ENCODE results near the gene COL21A1. TPM values are rescaled to one million over a fixed set of nuclear protein-coding genes. Genes with fewer than 3 reads are reported as not detected.

Gene COL21A1
- total RNA-seq, 2 experiments from 2014 or later: not detected

DNA sequence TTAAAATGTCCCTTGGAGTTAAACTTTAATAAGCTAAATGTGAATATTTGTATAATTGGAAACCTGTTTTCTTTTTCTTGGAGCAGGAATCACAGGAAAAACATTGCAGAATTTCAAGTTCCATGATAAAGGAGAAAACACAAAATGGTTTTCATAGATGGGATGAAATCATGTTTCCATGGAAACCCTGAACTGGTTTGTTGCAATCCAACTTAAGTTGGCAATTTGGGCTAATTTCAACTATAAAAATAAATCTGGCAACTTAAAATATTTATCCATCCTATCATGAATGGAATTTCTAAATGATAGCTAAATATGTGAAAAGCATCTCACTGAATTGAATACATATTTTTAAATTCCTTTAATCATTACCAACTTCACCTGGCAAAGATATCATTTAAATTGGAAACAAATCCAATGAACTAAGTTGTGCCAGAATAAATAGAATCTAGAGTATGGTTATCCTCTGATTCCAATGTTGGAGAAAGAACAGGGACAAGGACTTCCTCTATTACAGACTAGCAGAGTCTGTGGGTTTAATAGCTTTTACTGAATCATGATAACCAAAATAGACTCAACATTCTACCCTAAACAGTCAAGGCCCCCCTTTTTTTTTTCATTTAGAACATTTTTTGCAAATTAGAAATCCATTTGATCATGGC, 33.2 kb downstream of the COL21A1 start:
- Mint-ChIP-seq H3K4me1 (ENCODE audit: low read depth) (no peaks in the 10 kb centered on the region), H3K9me3 (peaks cover 2% of the 10 kb centered on the region), H3K4me3 (no peak overlapping the region), H3K36me3 (ENCODE audit: low read depth) (no peaks in the 10 kb centered on the region), H3K27me3 (ENCODE audit: low read depth) (no peaks in the 10 kb centered on the region), H3K27ac (no peak overlapping the region)
- intact Hi-C loops (cut with micrococcal nuclease): no loop called here
- DNase-seq: no peak
- CTCF ChIA-PET: interaction anchor here (0.7 kb wide), 1 partner anchor 269 kb away, joined by 3 read pairs; no protein-coding TSS in a partner anchor

DNA sequence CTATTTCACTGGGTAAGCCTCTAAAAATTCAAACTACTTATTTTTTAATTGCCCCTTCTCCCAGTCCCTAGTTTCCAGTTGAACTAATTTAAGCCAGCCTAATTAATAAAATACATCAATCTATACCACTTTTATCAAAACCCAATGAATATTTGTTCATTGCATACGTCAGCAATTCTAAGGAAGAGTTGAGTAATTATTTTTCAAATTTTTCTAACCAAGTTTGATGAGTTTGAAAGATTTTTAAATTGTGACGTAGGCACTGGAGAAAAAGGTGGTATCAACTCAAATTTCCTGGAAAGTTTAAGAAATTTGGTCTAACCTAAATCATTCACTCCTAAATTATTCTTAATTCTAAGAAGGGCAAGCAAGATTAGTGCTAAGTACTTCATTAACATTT, 35.7 kb downstream of the COL21A1 start:
- H3K9me3 Mint-ChIP-seq: peaks cover 2% of the 10 kb centered on the region
- intact Hi-C loops (cut with micrococcal nuclease): no loop called here
- DNase-seq: no peak
- H3K4me3 Mint-ChIP-seq: no peak overlapping the region
- H3K27ac Mint-ChIP-seq: no peak overlapping the region
- no peaks in the 10 kb centered on the region for H3K27me3 Mint-ChIP-seq (ENCODE audit: low read depth)
- H3K4me1 Mint-ChIP-seq (ENCODE audit: low read depth): no peaks in the 10 kb centered on the region
- no peaks in the 10 kb centered on the region for H3K36me3 Mint-ChIP-seq (ENCODE audit: low read depth)
- CTCF ChIA-PET: no interaction called here

DNA sequence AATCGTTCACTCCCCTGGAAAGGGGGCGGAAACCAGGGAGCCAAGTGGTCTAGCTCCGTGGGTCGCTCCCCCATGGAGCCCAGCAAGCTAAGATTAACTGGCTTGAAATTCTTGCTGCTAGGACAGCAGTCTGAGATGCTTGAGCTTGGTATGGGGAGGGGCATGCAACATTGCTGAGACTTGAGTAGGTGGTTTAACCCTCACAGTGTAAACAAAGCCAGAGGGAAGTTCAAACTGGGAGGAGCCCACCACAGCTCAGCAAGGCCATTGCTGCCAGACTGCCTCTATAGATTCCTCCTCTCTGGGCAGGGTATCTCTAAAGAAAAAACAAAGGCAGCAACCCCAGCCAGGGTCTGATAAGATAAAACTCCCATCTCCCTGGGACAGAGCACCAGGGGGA, 43.2 kb downstream of the COL21A1 start:
- H3K9me3 Mint-ChIP-seq: peaks cover 7% of the 10 kb centered on the region
- intact Hi-C loops (cut with micrococcal nuclease): no loop called here
- no peaks in the 10 kb centered on the region for H3K27me3 Mint-ChIP-seq (ENCODE audit: low read depth)
- no peak overlapping the region for H3K27ac Mint-ChIP-seq
- DNase-seq: no peak
- CTCF ChIA-PET: no interaction called here
- H3K4me3 Mint-ChIP-seq: no peak overlapping the region
- H3K4me1 Mint-ChIP-seq (ENCODE audit: low read depth): no peaks in the 10 kb centered on the region
- H3K36me3 Mint-ChIP-seq (ENCODE audit: low read depth): no peaks in the 10 kb centered on the region

DNA sequence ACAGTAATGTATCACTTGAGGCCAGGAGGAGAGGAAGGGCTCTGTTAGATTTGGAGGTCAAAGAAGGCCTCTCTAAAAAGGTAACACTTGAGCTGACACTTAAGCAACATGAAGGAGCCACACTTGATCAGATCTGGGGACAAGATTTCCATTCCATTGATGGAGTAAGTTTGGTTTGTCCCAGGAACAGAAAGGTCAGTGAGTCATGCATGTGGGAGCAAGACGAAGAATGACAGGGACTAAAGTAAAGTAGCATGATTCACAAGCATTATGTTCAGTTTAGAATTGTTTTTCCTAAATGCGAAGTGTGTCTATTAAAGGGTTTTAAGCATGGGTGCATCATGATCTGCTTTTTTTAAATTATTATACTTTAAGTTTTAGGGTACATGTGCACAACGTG, 47.4 kb downstream of the COL21A1 start:
- Mint-ChIP-seq H3K9me3 (peaks cover 13% of the 10 kb centered on the region), H3K27me3 (ENCODE audit: low read depth) (no peaks in the 10 kb centered on the region), H3K4me3 (no peak overlapping the region), H3K4me1 (ENCODE audit: low read depth) (no peaks in the 10 kb centered on the region), H3K27ac (no peak overlapping the region), H3K36me3 (ENCODE audit: low read depth) (no peaks in the 10 kb centered on the region)
- CTCF ChIA-PET: no interaction called here
- intact Hi-C loops (cut with micrococcal nuclease): no loop called here
- DNase-seq: no peak

DNA sequence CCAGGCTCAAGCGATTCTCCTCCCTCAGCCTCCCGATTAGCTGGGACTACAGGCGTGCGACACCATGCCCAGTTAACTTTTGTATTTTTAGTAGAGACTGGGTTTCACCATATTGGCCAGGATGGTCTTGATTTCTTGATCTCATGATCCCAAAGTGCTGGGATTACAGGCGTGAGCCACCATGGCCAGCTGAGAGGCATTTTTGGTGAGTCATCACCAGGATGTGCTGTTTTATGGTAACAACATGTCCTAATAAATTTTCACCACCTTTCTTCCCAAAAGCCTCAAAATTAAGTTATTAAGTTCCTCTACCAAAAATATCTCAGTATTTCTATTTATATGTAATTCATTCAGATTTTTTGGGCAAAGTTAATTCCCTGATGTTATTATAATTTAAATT, 53.5 kb downstream of the COL21A1 start:
- CTCF ChIA-PET: no interaction called here
- no peak for DNase-seq
- peaks cover 16% of the 10 kb centered on the region for H3K9me3 Mint-ChIP-seq
- no peaks in the 10 kb centered on the region for H3K36me3 Mint-ChIP-seq (ENCODE audit: low read depth)
- H3K4me3 Mint-ChIP-seq: no peak overlapping the region
- no peaks in the 10 kb centered on the region for H3K4me1 Mint-ChIP-seq (ENCODE audit: low read depth)
- intact Hi-C loops (cut with micrococcal nuclease): no loop called here
- no peak overlapping the region for H3K27ac Mint-ChIP-seq
- no peaks in the 10 kb centered on the region for H3K27me3 Mint-ChIP-seq (ENCODE audit: low read depth)

DNA sequence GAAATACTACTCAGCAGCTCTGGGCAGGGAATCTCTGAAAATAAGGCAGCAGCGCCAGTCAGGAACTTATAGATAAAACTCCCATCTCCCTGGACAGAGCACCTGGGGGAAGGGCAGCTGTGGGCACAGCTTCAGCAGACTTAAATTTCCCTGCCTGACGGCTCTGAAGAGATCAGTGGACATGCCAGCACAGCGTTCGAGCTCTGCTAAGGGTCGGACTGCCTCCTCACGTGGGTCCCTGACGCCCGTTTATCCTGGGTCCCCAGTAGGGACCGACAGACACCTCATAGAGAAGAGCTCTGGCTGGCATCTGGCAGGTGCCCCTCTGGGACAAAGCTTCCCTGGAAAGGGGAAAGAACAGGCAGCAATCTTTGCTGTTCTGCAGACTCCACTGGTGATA, 59.0 kb downstream of the COL21A1 start:
- no peaks in the 10 kb centered on the region for H3K27me3 Mint-ChIP-seq (ENCODE audit: low read depth)
- CTCF ChIA-PET: interaction anchor here (0.6 kb wide), 1 partner anchor 1348 kb away, joined by 3 read pairs; no protein-coding TSS in a partner anchor
- intact Hi-C loops (cut with micrococcal nuclease): no loop called here
- H3K27ac Mint-ChIP-seq: no peak overlapping the region
- no peaks in the 10 kb centered on the region for H3K36me3 Mint-ChIP-seq (ENCODE audit: low read depth)
- no peaks in the 10 kb centered on the region for H3K4me1 Mint-ChIP-seq (ENCODE audit: low read depth)
- no peak for DNase-seq
- H3K9me3 Mint-ChIP-seq: peaks cover 12% of the 10 kb centered on the region
- H3K4me3 Mint-ChIP-seq: no peak overlapping the region

DNA sequence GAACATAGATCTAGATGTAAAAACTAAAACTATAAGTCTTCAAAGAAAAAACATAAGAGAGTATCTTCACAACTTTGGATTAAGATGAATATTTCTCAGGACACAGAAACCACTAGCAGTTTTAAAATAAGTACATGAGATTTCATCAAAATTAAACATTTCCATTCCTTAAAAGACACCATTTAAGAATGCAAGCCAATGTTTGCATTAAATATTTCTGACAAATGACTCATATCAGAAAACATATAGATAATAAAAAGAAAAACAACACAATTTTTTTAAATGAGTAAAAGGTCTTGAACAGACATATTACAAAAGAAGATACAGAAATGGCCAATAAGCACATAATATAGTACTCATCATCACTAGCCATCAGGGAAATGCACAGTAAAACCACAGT, 59.7 kb downstream of the COL21A1 start:
- peaks cover 12% of the 10 kb centered on the region for H3K9me3 Mint-ChIP-seq
- H3K36me3 Mint-ChIP-seq (ENCODE audit: low read depth): no peaks in the 10 kb centered on the region
- intact Hi-C loops (cut with micrococcal nuclease): no loop called here
- H3K27me3 Mint-ChIP-seq (ENCODE audit: low read depth): no peaks in the 10 kb centered on the region
- no peaks in the 10 kb centered on the region for H3K4me1 Mint-ChIP-seq (ENCODE audit: low read depth)
- no peak for DNase-seq
- H3K4me3 Mint-ChIP-seq: no peak overlapping the region
- no peak overlapping the region for H3K27ac Mint-ChIP-seq
- CTCF ChIA-PET: no interaction called here

DNA sequence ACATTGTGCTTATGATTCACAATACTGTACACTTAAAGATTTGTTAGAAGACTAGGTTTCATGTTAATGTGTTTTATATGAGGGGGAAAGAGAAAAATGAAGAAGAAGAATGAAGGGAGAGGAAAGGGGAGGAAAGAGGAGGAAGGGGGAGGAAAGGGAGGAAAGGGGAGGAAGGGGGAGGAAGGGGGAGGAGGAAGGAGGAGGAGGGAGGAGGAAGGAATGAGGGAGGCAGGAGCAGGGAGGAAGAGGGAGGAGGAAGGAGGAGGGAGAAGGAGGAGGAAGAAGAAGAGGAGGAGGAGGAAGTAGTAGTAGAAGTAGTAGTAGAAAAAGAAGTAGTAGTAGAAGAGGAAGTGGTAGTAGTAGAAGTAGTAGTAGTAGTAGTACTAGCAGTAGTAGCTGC, 70.6 kb downstream of the COL21A1 start:
- CTCF ChIA-PET: no interaction called here
- no peak overlapping the region for H3K4me3 Mint-ChIP-seq
- no peaks in the 10 kb centered on the region for H3K36me3 Mint-ChIP-seq (ENCODE audit: low read depth)
- no peak for DNase-seq
- H3K27ac Mint-ChIP-seq: no peak overlapping the region
- intact Hi-C loops (cut with micrococcal nuclease): no loop called here
- no peaks in the 10 kb centered on the region for H3K27me3 Mint-ChIP-seq (ENCODE audit: low read depth)
- H3K4me1 Mint-ChIP-seq (ENCODE audit: low read depth): no peaks in the 10 kb centered on the region
- H3K9me3 Mint-ChIP-seq: peaks cover 33% of the 10 kb centered on the region

DNA sequence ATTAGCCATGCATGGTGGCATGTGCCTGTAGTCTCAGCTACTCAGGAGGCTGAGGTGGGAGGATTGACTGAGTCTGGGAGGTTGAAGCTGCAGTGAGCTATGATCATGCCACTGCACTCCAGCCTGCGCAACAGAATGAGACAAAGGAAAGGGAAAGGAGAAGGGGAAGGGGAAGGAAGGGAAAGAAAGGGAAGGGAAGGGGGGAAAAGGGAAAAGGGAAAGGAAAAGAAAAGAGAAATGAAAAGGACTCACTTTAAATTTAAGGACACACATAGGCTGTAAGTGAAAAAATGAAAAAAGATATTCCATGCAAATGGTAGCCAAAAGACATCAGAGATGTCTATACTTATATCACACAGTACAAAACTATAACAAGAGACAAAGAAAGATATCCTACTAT, 74.2 kb downstream of the COL21A1 start:
- H3K4me1 Mint-ChIP-seq (ENCODE audit: low read depth): no peaks in the 10 kb centered on the region
- no peaks in the 10 kb centered on the region for H3K27me3 Mint-ChIP-seq (ENCODE audit: low read depth)
- H3K27ac Mint-ChIP-seq: no peak overlapping the region
- H3K4me3 Mint-ChIP-seq: no peak overlapping the region
- H3K9me3 Mint-ChIP-seq: peaks cover 48% of the 10 kb centered on the region
- no peak for DNase-seq
- CTCF ChIA-PET: no interaction called here
- intact Hi-C loops (cut with micrococcal nuclease): no loop called here
- no peaks in the 10 kb centered on the region for H3K36me3 Mint-ChIP-seq (ENCODE audit: low read depth)

DNA sequence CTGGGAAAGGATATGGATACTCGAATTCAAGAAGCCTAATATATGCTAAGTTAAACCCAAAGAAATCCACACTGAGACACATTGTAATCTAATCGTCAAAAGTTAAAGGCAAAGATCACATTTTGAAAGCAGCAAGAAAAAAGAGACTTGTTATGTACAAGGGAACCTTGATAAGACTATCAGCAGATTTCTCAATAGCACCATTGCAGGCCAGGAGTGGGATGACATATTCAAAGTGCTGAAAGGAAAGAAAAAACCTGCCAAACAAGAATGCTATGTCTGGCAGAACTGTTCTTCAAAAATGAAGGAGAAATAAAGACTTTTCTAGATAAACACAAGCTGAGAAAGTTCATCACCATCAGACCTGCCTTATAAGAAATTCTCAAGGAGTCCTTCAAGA, 75.2 kb downstream of the COL21A1 start:
- H3K4me3 Mint-ChIP-seq: no peak overlapping the region
- DNase-seq: no peak
- H3K27me3 Mint-ChIP-seq (ENCODE audit: low read depth): no peaks in the 10 kb centered on the region
- H3K9me3 Mint-ChIP-seq: peaks cover 48% of the 10 kb centered on the region
- intact Hi-C loops (cut with micrococcal nuclease): no loop called here
- no peaks in the 10 kb centered on the region for H3K36me3 Mint-ChIP-seq (ENCODE audit: low read depth)
- no peak overlapping the region for H3K27ac Mint-ChIP-seq
- CTCF ChIA-PET: no interaction called here
- H3K4me1 Mint-ChIP-seq (ENCODE audit: low read depth): no peaks in the 10 kb centered on the region

DNA sequence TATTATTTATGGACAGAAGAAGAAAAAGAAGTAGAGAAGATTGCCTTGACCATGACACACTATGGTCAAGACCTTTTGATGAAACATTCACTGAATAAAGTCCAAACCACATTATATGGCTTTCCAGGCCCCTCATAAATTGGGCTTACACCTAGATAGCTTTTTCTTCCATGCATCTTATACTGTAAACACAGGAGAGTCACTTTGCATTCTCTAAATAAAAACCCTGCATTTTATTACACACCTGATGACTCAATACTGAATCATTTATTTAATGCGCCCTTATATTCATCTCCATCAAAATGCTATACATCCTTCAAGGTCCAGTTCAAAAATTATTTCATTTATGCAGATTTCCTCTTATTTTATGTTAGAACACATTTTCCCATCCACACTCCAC, 78.0 kb downstream of the COL21A1 start:
- H3K4me1 Mint-ChIP-seq (ENCODE audit: low read depth): no peaks in the 10 kb centered on the region
- no peak overlapping the region for H3K27ac Mint-ChIP-seq
- H3K9me3 Mint-ChIP-seq: peaks cover 34% of the 10 kb centered on the region
- no peaks in the 10 kb centered on the region for H3K27me3 Mint-ChIP-seq (ENCODE audit: low read depth)
- H3K4me3 Mint-ChIP-seq: no peak overlapping the region
- no peaks in the 10 kb centered on the region for H3K36me3 Mint-ChIP-seq (ENCODE audit: low read depth)
- CTCF ChIA-PET: no interaction called here
- DNase-seq: no peak
- intact Hi-C loops (cut with micrococcal nuclease): no loop called here

DNA sequence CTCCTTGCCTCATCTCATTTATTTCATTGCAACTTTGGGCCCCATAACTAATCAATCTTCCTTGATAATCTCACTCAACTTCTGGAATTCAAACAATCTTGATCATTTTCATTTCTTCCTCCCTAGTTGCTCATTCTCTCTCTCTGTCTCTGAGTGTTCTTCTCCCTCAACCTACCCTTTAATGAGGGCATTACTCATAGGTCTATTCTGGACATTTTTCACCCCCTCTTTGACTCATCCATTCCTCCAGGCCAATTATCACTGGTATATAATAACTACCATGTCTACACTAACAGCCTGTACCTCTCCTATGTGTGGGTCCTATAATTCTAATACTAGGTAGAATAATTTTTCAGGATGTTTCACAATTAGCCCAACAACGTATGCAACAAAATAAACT, 78.8 kb downstream of the COL21A1 start:
- CTCF ChIA-PET: no interaction called here
- Mint-ChIP-seq H3K4me3 (no peak overlapping the region), H3K27ac (no peak overlapping the region)

DNA sequence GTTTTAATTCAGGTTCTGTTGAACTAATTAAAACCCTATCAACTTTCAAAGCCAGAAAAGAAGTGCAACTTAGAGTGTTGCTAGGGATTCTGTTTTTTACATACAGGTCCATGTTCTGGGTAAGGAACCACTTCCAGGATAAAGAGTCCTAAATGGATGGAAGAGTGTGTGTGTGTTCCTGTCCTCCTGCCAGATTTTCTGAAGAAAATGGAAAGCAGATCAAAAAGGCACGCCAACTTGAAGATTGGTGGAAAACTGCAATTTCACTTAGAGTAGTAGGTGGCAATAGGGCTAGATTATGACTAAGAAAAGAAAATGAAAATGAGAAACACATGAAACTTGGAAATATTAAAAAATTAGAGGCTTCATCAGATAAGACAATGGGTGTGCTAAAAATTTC, 85.3 kb downstream of the COL21A1 start:
- Mint-ChIP-seq H3K4me3 (no peak overlapping the region), H3K4me1 (ENCODE audit: low read depth) (no peaks in the 10 kb centered on the region), H3K27ac (no peak overlapping the region), H3K9me3 (no peaks in the 10 kb centered on the region), H3K27me3 (ENCODE audit: low read depth) (no peaks in the 10 kb centered on the region), H3K36me3 (ENCODE audit: low read depth) (no peaks in the 10 kb centered on the region)
- CTCF ChIA-PET: no interaction called here
- DNase-seq: no peak
- intact Hi-C loops (cut with micrococcal nuclease): no loop called here

More for the DNA sequence above, 78.8 kb downstream of the COL21A1 start:
- peaks cover 30% of the 10 kb centered on the region for H3K9me3 Mint-ChIP-seq
- H3K4me1 Mint-ChIP-seq (ENCODE audit: low read depth): no peaks in the 10 kb centered on the region
- no peaks in the 10 kb centered on the region for H3K27me3 Mint-ChIP-seq (ENCODE audit: low read depth)
- DNase-seq: no peak
- intact Hi-C loops (cut with micrococcal nuclease): no loop called here
- no peaks in the 10 kb centered on the region for H3K36me3 Mint-ChIP-seq (ENCODE audit: low read depth)

Data from activated naive CD4-positive, alpha-beta T cell treated with anti-CD3 and anti-CD28 coated beads for 36 hours (primary cell).